K562 (cell line): ENCODE measurements around the gene CDH18.

ENCODE experiments used
- BDP1 ChIP-seq: IDR thresholded peaks from 3 replicates; pipeline ENCODE4 v1.6.1; 2011; ENCODE audit not compliant: insufficient read length, insufficient read depth
- CBX5 ChIP-seq: IDR thresholded peaks from 2 replicates; pipeline ENCODE4 v1.6.1; 2014; ENCODE audit warnings: low read depth, borderline replicate concordance
- CTCF ChIP-seq, 3 experiments: IDR thresholded peaks in 2 of 3; conservative IDR thresholded peaks in 1 of 3; 2 replicates each; pipeline ENCODE4 v1.5.1; 2011 to 2012; ENCODE audit warnings: low read length in 3 of 3, mild to moderate bottlenecking in 3 of 3, control low read depth in 2 of 3, improper control_type of control experiment in 1 of 3, inconsistent platforms in 1 of 3, low read depth in 1 of 3, mixed read lengths in 1 of 3, moderate library complexity in 1 of 3; ENCODE audit not compliant: insufficient read depth in 2 of 3
- FIP1L1 ChIP-seq: fragments of 200-400 bp; formaldehyde crosslinking; IDR thresholded peaks from 2 replicates; pipeline ENCODE4 v1.6.1; 2018; ENCODE audit warnings: mild to moderate bottlenecking, low read depth, low read length; ENCODE audit not compliant: poor library complexity, severe bottlenecking
- MAFK ChIP-seq: IDR thresholded peaks from 2 replicates; pipeline ENCODE4 v1.6.1; 2011; ENCODE audit warnings: low read length, improper control_type of control experiment
- PHB2 ChIP-seq: fragments of 450-650 bp; IDR thresholded peaks from 2 replicates; pipeline ENCODE4 v1.6.1; 2017; ENCODE audit warnings: low read depth
- TFE3 ChIP-seq: fragments of 450-650 bp; formaldehyde crosslinking; IDR thresholded peaks from 2 replicates; pipeline ENCODE4 v1.4.0; 2020; ENCODE audit warnings: mild to moderate bottlenecking, mixed read lengths
- ZNF639 ChIP-seq, 2 experiments: fragments of 200-800 bp in 1 of 2; sonication (Bioruptor generic) in 1 of 2; sonication (generic) in 1 of 2; formaldehyde crosslinking in 1 of 2; IDR thresholded peaks in 1 of 2; conservative IDR thresholded peaks in 1 of 2; 2 replicates each; pipeline versions ENCODE4 v1.5.0 to v1.6.1; 2016 to 2020; ENCODE audit warnings: missing compliant biosample characterization in 1 of 2, missing genetic modification characterization in 1 of 2, missing genetic modification reagents in 1 of 2

GRCh38 chr5:19751326-19751725 is 236.7 kb downstream of the CDH18 start:
- TF ChIP-seq BDP1: no peak
- no peak for TF ChIP-seq CTCF (IDR thresholded peaks at IDR 0.05 in 2 of 3, conservative IDR thresholded peaks at IDR 0.05 in 1 of 3; ENCODE audit: insufficient read depth in 2 of 3, low read depth in 1 of 3, low read length in 3 of 3)
- TF ChIP-seq FIP1L1: no peak
- no peak for TF ChIP-seq ZNF639 (CRISPR knock-in tag; conservative IDR thresholded peaks at IDR 0.05 in 1 of 2, IDR thresholded peaks at IDR 0.05 in 1 of 2)
- no peak for TF ChIP-seq CBX5
- no peak for TF ChIP-seq MAFK
- no peak for TF ChIP-seq TFE3 (CRISPR knock-in tag)
- no peak for TF ChIP-seq PHB2
